WI38 (cell line): Measurements from ENCODE around the gene MED13L.

Experiments
- H3K4me3 ChIP-seq: 2 replicates; pipeline ENCODE4 v1.5.1; 2011; ENCODE audit warnings: low read depth, mild to moderate bottlenecking, control low read depth, low read length
- CTCF ChIP-seq: IDR thresholded peaks from 2 replicates; pipeline ENCODE4 v1.5.1; 2012; ENCODE audit warnings: low read depth, mild to moderate bottlenecking, control low read depth, low read length

The MED13L gene

GRCh38 chr12:116059904-116060303 is 217.6 kb downstream of the MED13L start:
- TF ChIP-seq CTCF: no peak
- H3K4me3 ChIP-seq: no peak overlapping the region

DNA sequence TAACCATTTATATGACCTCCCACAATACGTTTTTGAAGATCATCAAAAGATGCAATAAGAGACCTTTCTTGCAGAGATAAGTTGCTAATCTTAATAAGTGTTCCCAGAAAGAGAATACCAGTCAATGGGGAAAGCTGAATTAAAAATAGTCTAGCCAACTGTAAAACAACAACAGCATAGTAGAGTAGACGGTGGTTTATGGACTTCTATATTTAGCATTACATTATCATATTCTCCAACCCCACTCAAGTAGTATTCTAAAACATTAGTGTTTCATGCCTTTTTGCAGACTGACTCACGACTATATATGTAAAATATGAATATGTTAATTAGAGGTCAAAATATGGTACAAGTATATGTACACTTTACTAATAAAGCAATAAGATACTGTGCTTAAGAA is 218.9 kb downstream of the MED13L start:
- H3K4me3 ChIP-seq: no peak overlapping the region
- TF ChIP-seq CTCF: no peak

- no peak overlapping the region for H3K4me3 ChIP-seq
- no peak for TF ChIP-seq CTCF
These were observed 220.1 kb downstream of the MED13L start for GRCh38 chr12:116057356-116057755.

DNA sequence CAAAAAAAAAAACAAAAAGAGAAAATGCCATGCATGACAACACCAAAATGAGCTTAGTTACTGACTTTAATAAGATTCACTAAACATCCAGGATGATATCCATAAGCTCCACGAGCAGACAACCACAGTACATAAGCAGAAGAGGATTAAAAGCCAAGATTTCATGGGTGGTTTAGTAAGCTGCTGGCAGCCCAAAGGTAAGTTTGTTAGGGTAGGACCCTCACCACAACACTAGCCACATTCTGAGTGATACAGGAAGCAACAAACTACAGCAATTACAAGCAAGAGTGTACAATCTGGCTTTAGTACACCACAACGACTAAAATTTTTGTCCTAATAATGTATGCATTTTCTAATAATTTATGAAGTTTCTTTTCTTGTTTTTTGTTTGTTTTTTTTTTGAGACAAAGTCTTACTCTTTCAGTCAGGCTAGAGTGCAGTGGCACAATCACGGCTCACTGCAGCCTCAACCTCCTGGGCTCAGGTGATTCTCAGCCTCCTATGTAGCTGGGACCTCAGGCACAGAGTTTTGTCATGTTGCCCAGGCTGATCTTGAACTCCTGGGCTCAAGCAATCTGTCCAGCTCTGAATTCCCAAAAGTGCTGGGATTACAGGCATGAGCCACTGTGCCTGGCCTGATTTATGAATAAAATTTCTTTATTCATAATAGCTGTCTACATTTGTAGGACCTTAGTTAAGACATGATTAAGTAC is 221.4 kb downstream of the MED13L start:
- no peak overlapping the region for H3K4me3 ChIP-seq
- no peak for TF ChIP-seq CTCF

- TF ChIP-seq CTCF: no peak
- no peak overlapping the region for H3K4me3 ChIP-seq
These were observed 223.2 kb downstream of the MED13L start for GRCh38 chr12:116054280-116054679.

GRCh38 chr12:116053479-116054200 is 223.9 kb downstream of the MED13L start:
- TF ChIP-seq CTCF: no peak
- H3K4me3 ChIP-seq: no peak overlapping the region

DNA sequence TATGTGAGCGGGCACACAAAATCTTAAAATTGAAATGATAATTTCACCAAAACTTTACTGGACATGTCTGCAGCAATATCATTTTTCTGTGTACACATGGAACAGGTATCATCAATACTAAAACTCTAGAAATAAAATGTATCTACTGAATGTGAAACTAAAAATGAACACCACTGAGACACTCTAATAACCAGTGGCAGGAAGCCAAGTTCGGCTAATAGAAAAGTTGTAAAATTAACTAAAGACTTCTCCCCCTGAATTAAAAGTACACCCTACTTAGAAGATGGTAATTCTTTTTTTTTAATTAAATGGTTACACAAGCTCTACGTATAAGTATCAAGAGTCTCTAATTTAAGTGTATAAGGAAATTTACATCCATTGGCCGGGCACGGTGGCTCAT is 227.2 kb downstream of the MED13L start:
- TF ChIP-seq CTCF: no peak
- no peak overlapping the region for H3K4me3 ChIP-seq
